GM10248 (cell line): ENCODE measurements around the gene DTNB.

Experiments used
- CTCF ChIA-PET: fragments of 300-600 bp; sonication (Branson Sonifier 250); formaldehyde crosslinking; extraction: SDS; loops from one replicate; lab custom pipeline; 2021; ENCODE audit warnings: antibody characterized with exemption; lab: Yijun Ruan, JAX
- POLR2A ChIA-PET: fragments of 350-650 bp; sonication (Branson Sonifier 250); formaldehyde crosslinking; extraction: SDS; loops from one replicate; lab custom pipeline; 2020; ENCODE audit warnings: antibody characterized with exemption; lab: Yijun Ruan, JAX
- DNase-seq: peaks from one replicate; pipeline ENCODE4 v3.0.0; 2012; ENCODE audit errors: extremely low spot score
- CTCF ChIP-seq: IDR thresholded peaks from 2 replicates; pipeline ENCODE4 v1.5.1; 2012; ENCODE audit warnings: mild to moderate bottlenecking, low read depth; ENCODE audit errors: extremely low read depth, missing control alignments, control extremely low read depth

Gene DTNB

GRCh38 chr2:25567406-25567805 is 106.0 kb downstream of the DTNB start:
- peak; percentile 49 for TF ChIP-seq CTCF
- POLR2A ChIA-PET, result no interaction called here
- DNase-seq, result peak; percentile 63
- CTCF ChIA-PET, result interaction anchor here (0.8 to 4.2 kb wide), 27 partner anchors 9 to 402 kb away, joined by 3 to 24 read pairs (median 4); partner anchors contain the start of gene DNMT3A

GRCh38 chr2:25566694-25567093 is 106.7 kb downstream of the DTNB start:
- DNase-seq, result peak; percentile 66
- CTCF ChIA-PET, result interaction anchor here (0.8 to 4.2 kb wide), 35 partner anchors 8 to 401 kb away, joined by 3 to 24 read pairs (median 4); partner anchors contain the start of gene DNMT3A
- POLR2A ChIA-PET, result interaction anchor here (0.6 kb wide), 1 partner anchor 415 kb away, joined by 8 read pairs; no protein-coding TSS in a partner anchor
- TF ChIP-seq CTCF, result no peak

GRCh38 chr2:25566094-25566493 is 107.3 kb downstream of the DTNB start:
- TF ChIP-seq CTCF, result peak; percentile 15
- ChIA-PET CTCF (interaction anchor here (0.9 to 4.2 kb wide), 36 partner anchors 8 to 401 kb away, joined by 3 to 24 read pairs (median 4); partner anchors contain the start of gene DNMT3A), POLR2A (interaction anchor here (0.6 kb wide), 1 partner anchor 414 kb away, joined by 8 read pairs; no protein-coding TSS in a partner anchor)
- no peak for DNase-seq

GRCh38 chr2:25561136-25561850 is 112.1 kb downstream of the DTNB start:
- POLR2A ChIA-PET, result no interaction called here
- no peak for DNase-seq

GRCh38 chr2:25559148-25559547 is 114.2 kb downstream of the DTNB start:
- ChIA-PET POLR2A (interaction anchor here (0.6 kb wide), 1 partner anchor 40 kb away, joined by 3 read pairs; no protein-coding TSS in a partner anchor), CTCF (interaction anchor here (1.2 to 2.6 kb wide), 5 partner anchors 8 to 197 kb away, joined by 3 to 9 read pairs (median 3); no protein-coding TSS in a partner anchor)
- DNase-seq, result no peak
- no peak for TF ChIP-seq CTCF

More at GRCh38 chr2:25561136-25561850, 112.1 kb downstream of the DTNB start:
- no peak for TF ChIP-seq CTCF
- CTCF ChIA-PET, result interaction anchor here (0.7 to 1.5 kb wide), 7 partner anchors 9 to 333 kb away, joined by 3 to 6 read pairs (median 3); no protein-coding TSS in a partner anchor

GRCh38 chr2:25558262-25558661 is 115.1 kb downstream of the DTNB start:
- ChIA-PET POLR2A (no interaction called here), CTCF (interaction anchor here (0.6 to 2.6 kb wide), 11 partner anchors 8 to 583 kb away, joined by 3 to 9 read pairs (median 3); no protein-coding TSS in a partner anchor)
- no peak for TF ChIP-seq CTCF
- DNase-seq, result peak; percentile 78
